ENCODE measurements around the gene CYP4F8. TPM values are rescaled to one million over a fixed set of nuclear protein-coding genes. Genes with fewer than 3 reads are reported as not detected.

CYP4F8 gene
- total RNA-seq, 2 experiments from 2014 or later, result not detected

DNA sequence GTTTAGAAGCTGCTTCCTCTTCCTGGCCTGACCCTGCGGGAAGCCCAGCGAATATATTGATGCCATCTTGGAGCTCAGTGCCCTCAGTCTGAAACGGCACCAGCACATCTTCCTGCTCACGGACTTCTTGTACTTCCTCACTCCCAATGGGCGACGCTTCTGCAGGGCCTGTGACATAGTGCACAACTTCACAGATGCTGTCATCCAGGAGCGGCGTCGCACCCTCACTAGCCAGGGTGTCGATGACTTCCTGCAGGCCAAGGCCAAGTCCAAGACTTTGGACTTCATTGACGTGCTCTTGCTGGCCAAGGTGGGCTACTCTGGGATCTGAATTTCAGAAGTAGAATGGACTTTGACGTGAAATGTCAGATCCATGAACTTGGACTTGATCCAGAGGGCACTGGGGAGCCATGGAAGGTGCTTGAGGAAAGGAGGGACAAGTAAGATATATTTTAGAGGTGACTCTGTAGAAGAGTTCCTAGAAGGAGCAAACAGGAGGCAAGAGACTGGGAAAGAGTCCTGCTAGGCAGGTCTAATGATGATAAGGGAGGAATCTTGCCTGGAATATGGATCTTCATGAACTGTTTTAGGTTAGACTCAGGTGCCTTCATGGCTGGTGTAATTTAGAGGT, 38.4 kb upstream of the CYP4F8 start:
- Histone ChIP-seq H3K4me2 (ENCODE audit: low read length) (no peak overlapping the region), H3K27ac (ENCODE audit: low read depth, low read length, poor library complexity, severe bottlenecking) (no peak overlapping the region), H2AFZ (ENCODE audit: low read length) (no peak overlapping the region), H3K36me3 (ENCODE audit: insufficient read depth, low read length) (no peaks in the 10 kb centered on the region), H3K4me3 (ENCODE audit: low read depth, low read length, poor library complexity, severe bottlenecking) (no peak overlapping the region), H3K79me2 (ENCODE audit: insufficient read depth, low read depth, low read length) (no peaks in the 10 kb centered on the region), H4K20me1 (ENCODE audit: insufficient read depth, low read length) (no peaks in the 10 kb centered on the region), H3K9me3 (ENCODE audit: low read length) (no peaks in the 10 kb centered on the region), H3K9me2 (ENCODE audit: insufficient read depth, low read length) (no peaks in the 10 kb centered on the region), H3K4me1 (ENCODE audit: insufficient read depth, low read length, poor library complexity, severe bottlenecking) (no peaks in the 10 kb centered on the region)
- POLR2A ChIA-PET, result no interaction called here
- TF ChIP-seq, protein P1, sequence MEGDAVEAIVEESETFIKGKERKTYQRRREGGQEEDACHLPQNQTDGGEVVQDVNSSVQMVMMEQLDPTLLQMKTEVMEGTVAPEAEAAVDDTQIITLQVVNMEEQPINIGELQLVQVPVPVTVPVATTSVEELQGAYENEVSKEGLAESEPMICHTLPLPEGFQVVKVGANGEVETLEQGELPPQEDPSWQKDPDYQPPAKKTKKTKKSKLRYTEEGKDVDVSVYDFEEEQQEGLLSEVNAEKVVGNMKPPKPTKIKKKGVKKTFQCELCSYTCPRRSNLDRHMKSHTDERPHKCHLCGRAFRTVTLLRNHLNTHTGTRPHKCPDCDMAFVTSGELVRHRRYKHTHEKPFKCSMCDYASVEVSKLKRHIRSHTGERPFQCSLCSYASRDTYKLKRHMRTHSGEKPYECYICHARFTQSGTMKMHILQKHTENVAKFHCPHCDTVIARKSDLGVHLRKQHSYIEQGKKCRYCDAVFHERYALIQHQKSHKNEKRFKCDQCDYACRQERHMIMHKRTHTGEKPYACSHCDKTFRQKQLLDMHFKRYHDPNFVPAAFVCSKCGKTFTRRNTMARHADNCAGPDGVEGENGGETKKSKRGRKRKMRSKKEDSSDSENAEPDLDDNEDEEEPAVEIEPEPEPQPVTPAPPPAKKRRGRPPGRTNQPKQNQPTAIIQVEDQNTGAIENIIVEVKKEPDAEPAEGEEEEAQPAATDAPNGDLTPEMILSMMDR (conservative IDR thresholded peaks at IDR 0.05; ENCODE audit: low read length), result no peak
- TF ChIP-seq EZH2phosphoT487 (IDR thresholded peaks at IDR 0.05; ENCODE audit: borderline replicate concordance, low read depth, low read length), result no peak
- intact Hi-C loops (cut with micrococcal nuclease; ENCODE audit: unreplicated experiment), result no loop called here
- no peak for DNase-seq (ENCODE audit: low spot score)
- no TSS peak for BruUV-seq (replicated peaks)
- CTCF ChIA-PET (ENCODE audit: unreplicated experiment), result interaction anchor here (0.6 kb wide), 1 partner anchor 15 kb away, joined by 3 read pairs; no protein-coding TSS in a partner anchor

DNA sequence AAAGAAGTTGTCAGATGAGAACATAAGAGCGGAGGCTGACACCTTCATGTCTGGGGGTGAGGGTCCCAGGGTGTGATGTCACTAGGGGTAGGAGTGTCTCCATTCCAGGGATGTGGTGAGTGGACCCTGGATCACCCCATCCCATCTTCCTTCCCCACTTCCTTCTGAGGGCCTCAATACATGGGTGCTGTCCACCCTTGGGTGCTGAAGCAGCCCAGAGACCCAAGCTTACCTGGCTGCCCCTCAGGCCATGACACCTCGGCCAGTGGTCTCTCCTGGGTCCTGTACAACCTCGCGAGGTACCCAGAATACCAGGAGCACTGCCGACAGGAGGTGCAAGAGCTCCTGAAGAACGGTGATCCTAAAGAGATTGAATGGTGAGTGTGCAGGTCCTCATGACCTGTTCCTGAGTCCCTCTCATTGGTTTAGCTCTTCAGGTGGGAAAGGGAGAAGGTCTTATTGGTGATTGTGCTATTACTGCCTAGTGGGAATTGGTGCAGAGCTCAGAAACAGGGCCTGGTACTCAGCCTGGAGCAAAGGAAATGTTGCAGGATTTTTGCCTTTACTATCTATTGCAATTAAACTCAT, 37.7 kb upstream of the CYP4F8 start:
- Histone ChIP-seq H3K9me2 (ENCODE audit: insufficient read depth, low read length) (no peaks in the 10 kb centered on the region), H2AFZ (ENCODE audit: low read length) (no peak overlapping the region), H3K9me3 (ENCODE audit: low read length) (no peaks in the 10 kb centered on the region), H3K4me2 (ENCODE audit: low read length) (no peak overlapping the region), H3K79me2 (ENCODE audit: insufficient read depth, low read depth, low read length) (no peaks in the 10 kb centered on the region), H3K36me3 (ENCODE audit: insufficient read depth, low read length) (no peaks in the 10 kb centered on the region), H3K4me3 (ENCODE audit: low read depth, low read length, poor library complexity, severe bottlenecking) (no peak overlapping the region), H3K27ac (ENCODE audit: low read depth, low read length, poor library complexity, severe bottlenecking) (no peak overlapping the region), H4K20me1 (ENCODE audit: insufficient read depth, low read length) (no peaks in the 10 kb centered on the region), H3K4me1 (ENCODE audit: insufficient read depth, low read length, poor library complexity, severe bottlenecking) (no peaks in the 10 kb centered on the region)
- no peak for DNase-seq (ENCODE audit: low spot score)
- TF ChIP-seq, protein P1 (conservative IDR thresholded peaks at IDR 0.05; ENCODE audit: low read length), result no peak
- no peak for TF ChIP-seq EZH2phosphoT487 (IDR thresholded peaks at IDR 0.05; ENCODE audit: borderline replicate concordance, low read depth, low read length)
- intact Hi-C loops (cut with micrococcal nuclease; ENCODE audit: unreplicated experiment), result no loop called here
- BruUV-seq (replicated peaks), result no TSS peak
- ChIA-PET POLR2A (interaction anchor here (0.6 kb wide), 1 partner anchor 805 kb away, joined by 4 read pairs; no protein-coding TSS in a partner anchor), CTCF (ENCODE audit: unreplicated experiment) (no interaction called here)

- no peak overlapping the region for H2AFZ ChIP-seq (ENCODE audit: low read length)
- H3K79me2 ChIP-seq (ENCODE audit: insufficient read depth, low read depth, low read length), result no peaks in the 10 kb centered on the region
- BruUV-seq (replicated peaks), result no TSS peak
- H3K4me3 ChIP-seq (ENCODE audit: low read depth, low read length, poor library complexity, severe bottlenecking), result no peak overlapping the region
- TF ChIP-seq EZH2phosphoT487 (IDR thresholded peaks at IDR 0.05; ENCODE audit: borderline replicate concordance, low read depth, low read length), result no peak
- TF ChIP-seq, protein P1 (conservative IDR thresholded peaks at IDR 0.05; ENCODE audit: low read length), result no peak
- no peaks in the 10 kb centered on the region for H3K36me3 ChIP-seq (ENCODE audit: insufficient read depth, low read length)
- no peak overlapping the region for H3K4me2 ChIP-seq (ENCODE audit: low read length)
- CTCF ChIA-PET (ENCODE audit: unreplicated experiment), result no interaction called here
- no peak overlapping the region for H3K27ac ChIP-seq (ENCODE audit: low read depth, low read length, poor library complexity, severe bottlenecking)
- H4K20me1 ChIP-seq (ENCODE audit: insufficient read depth, low read length), result no peaks in the 10 kb centered on the region
- POLR2A ChIA-PET, result no interaction called here
- intact Hi-C loops (cut with micrococcal nuclease; ENCODE audit: unreplicated experiment), result no loop called here
- H3K9me3 ChIP-seq (ENCODE audit: low read length), result no peaks in the 10 kb centered on the region
- H3K9me2 ChIP-seq (ENCODE audit: insufficient read depth, low read length), result no peaks in the 10 kb centered on the region
- H3K4me1 ChIP-seq (ENCODE audit: insufficient read depth, low read length, poor library complexity, severe bottlenecking), result no peaks in the 10 kb centered on the region
- DNase-seq (ENCODE audit: low spot score), result no peak
Observed at GRCh38 chr19:15583346-15583745, 31.7 kb upstream of the CYP4F8 start.
